ENCODE data around the gene TEX10.

Gene TEX10

GRCh38 chr9:100315561-100315960 lies 37.2 kb downstream of the TEX10 start:
- Histone ChIP-seq H3K4me1 (ENCODE audit: control insufficient read depth, insufficient read depth, low read length) (no peaks in the 10 kb centered on the region), H3K36me3 (ENCODE audit: control insufficient read depth in 2 of 2, insufficient read depth in 1 of 2, low read length in 2 of 2) (peaks cover 10 to 69% of the 10 kb centered on the region in 2 experiments), H3K9me3 (ENCODE audit: control insufficient read depth, insufficient read depth, low read depth, low read length) (no peaks in the 10 kb centered on the region), H3K27ac (ENCODE audit: extremely low read depth, low read depth, low read length) (no peak overlapping the region), H3K4me3 (ENCODE audit: low read depth, low read length) (no peak overlapping the region)
- TF ChIP-seq ZNF423 (tag by site-specific recombination; IDR thresholded peaks at IDR 0.05) (no peak), ZNF704 (tag by site-specific recombination; IDR thresholded peaks at IDR 0.05) (no peak), ZNF155 (tag by site-specific recombination; IDR thresholded peaks at IDR 0.05) (no peak), ZBTB26 (tag by site-specific recombination; optimal IDR thresholded peaks at IDR 0.05) (no peak), ZBTB10 (tag by site-specific recombination; IDR thresholded peaks at IDR 0.05) (no peak), ZNF530 (tag by site-specific recombination; IDR thresholded peaks at IDR 0.05; ENCODE audit: low read depth) (no peak), ZNF112 (tag by site-specific recombination; IDR thresholded peaks at IDR 0.05) (no peak), ZNF664 (tag by site-specific recombination; IDR thresholded peaks at IDR 0.05) (no peak)
- ChIA-PET POLR2A (no interaction called here), CTCF (interaction anchor here (0.7 to 1.0 kb wide), 2 partner anchors 8 to 1028 kb away, joined by 3 to 6 read pairs; no protein-coding TSS in a partner anchor)

GRCh38 chr9:100309992-100310391 lies 42.8 kb downstream of the TEX10 start:
- H3K36me3 ChIP-seq (ENCODE audit: control insufficient read depth in 2 of 2, insufficient read depth in 1 of 2, low read length in 2 of 2): peaks cover 3 to 78% of the 10 kb centered on the region in 2 experiments; a peak in 2 of 3 replicates
- TF ChIP-seq ZNF560 (tag by site-specific recombination; IDR thresholded peaks at IDR 0.05; ENCODE audit: borderline replicate concordance): no peak
- TF ChIP-seq ZNF248 (tag by site-specific recombination; IDR thresholded peaks at IDR 0.05): no peak
- TF ChIP-seq SETDB1 (IDR thresholded peaks at IDR 0.05; ENCODE audit: insufficient read length, low read length): no peak
- no peak for TF ChIP-seq KLF9 (tag by site-specific recombination; IDR thresholded peaks at IDR 0.05; ENCODE audit: low read depth)
- TF ChIP-seq KLF8 (tag by site-specific recombination; IDR thresholded peaks at IDR 0.05): no peak
- no peak for TF ChIP-seq ZNF2 (tag by site-specific recombination; IDR thresholded peaks at IDR 0.05)

GRCh38 chr9:100308965-100309564 lies 43.7 kb downstream of the TEX10 start:
- Histone ChIP-seq H3K4me1 (ENCODE audit: control insufficient read depth, insufficient read depth, low read length) (no peaks in the 10 kb centered on the region), H3K27ac (ENCODE audit: extremely low read depth, low read depth, low read length) (no peak overlapping the region), H3K9me3 (ENCODE audit: control insufficient read depth, insufficient read depth, low read depth, low read length) (no peaks in the 10 kb centered on the region), H3K36me3 (ENCODE audit: control insufficient read depth in 2 of 2, insufficient read depth in 1 of 2, low read length in 2 of 2) (peaks cover 6 to 80% of the 10 kb centered on the region in 2 experiments; a peak in 2 of 3 replicates), H3K4me3 (ENCODE audit: low read depth, low read length) (no peak overlapping the region)
- CTCF ChIA-PET: no interaction called here
- POLR2A ChIA-PET: no interaction called here
- TF ChIP-seq ZNF266 (tag by site-specific recombination; IDR thresholded peaks at IDR 0.05; ENCODE audit: low read depth) (no peak), ZNF76 (tag by site-specific recombination; IDR thresholded peaks at IDR 0.05; ENCODE audit: borderline replicate concordance, low read depth) (no peak), ZNF664 (tag by site-specific recombination; IDR thresholded peaks at IDR 0.05) (no peak), ZNF391 (tag by site-specific recombination; IDR thresholded peaks at IDR 0.05; ENCODE audit: borderline replicate concordance, low read depth) (no peak), ZSCAN16 (tag by site-specific recombination; IDR thresholded peaks at IDR 0.05) (no peak), ZNF654 (tag by site-specific recombination; IDR thresholded peaks at IDR 0.05; ENCODE audit: low read depth) (no peak), ZNF426 (tag by site-specific recombination; IDR thresholded peaks at IDR 0.05) (no peak), ZNF549 (tag by site-specific recombination; IDR thresholded peaks at IDR 0.05) (no peak), GFI1B (tag by site-specific recombination; IDR thresholded peaks at IDR 0.05) (no peak), ZNF202 (tag by site-specific recombination; IDR thresholded peaks at IDR 0.05; ENCODE audit: borderline replicate concordance) (no peak), FEZF1 (tag by site-specific recombination; IDR thresholded peaks at IDR 0.05) (no peak), TRIM28 (IDR thresholded peaks at IDR 0.05; ENCODE audit: borderline replicate concordance, low read length) (no peak), ZFP69B (tag by site-specific recombination; IDR thresholded peaks at IDR 0.05) (no peak), OVOL3 (tag by site-specific recombination; IDR thresholded peaks at IDR 0.05) (no peak)

More at GRCh38 chr9:100309992-100310391, 42.8 kb downstream of the TEX10 start:
- ChIA-PET CTCF (no interaction called here), POLR2A (no interaction called here)
- Histone ChIP-seq H3K9me3 (ENCODE audit: control insufficient read depth, insufficient read depth, low read depth, low read length) (no peaks in the 10 kb centered on the region), H3K4me3 (ENCODE audit: low read depth, low read length) (no peak overlapping the region), H3K27ac (ENCODE audit: extremely low read depth, low read depth, low read length) (no peak overlapping the region), H3K4me1 (ENCODE audit: control insufficient read depth, insufficient read depth, low read length) (no peaks in the 10 kb centered on the region)
